Myometrial cell (primary cell): ENCODE data around the gene LARP4. TPM values are rescaled to one million over a fixed set of nuclear protein-coding genes. Genes with fewer than 3 reads are reported as not detected.

Source experiments
- total RNA-seq: library from RNA; depleted of rRNA; stranded (reverse); fragments of >200 nt; gene quantifications from 2 replicates; pipeline ENCODE4 v1.2.3, GENCODE V29; 2015

LARP4 gene
- 13.3 and 19.3 TPM in 2 replicates for total RNA-seq

GRCh38 chr12:50400638-50401499, at the start of gene LARP4:
Gene LARP4, plus strand, starts transcription at chr12:50400885. Its CDS starts 126 bp downstream, at chr12:50401011.

DNA sequence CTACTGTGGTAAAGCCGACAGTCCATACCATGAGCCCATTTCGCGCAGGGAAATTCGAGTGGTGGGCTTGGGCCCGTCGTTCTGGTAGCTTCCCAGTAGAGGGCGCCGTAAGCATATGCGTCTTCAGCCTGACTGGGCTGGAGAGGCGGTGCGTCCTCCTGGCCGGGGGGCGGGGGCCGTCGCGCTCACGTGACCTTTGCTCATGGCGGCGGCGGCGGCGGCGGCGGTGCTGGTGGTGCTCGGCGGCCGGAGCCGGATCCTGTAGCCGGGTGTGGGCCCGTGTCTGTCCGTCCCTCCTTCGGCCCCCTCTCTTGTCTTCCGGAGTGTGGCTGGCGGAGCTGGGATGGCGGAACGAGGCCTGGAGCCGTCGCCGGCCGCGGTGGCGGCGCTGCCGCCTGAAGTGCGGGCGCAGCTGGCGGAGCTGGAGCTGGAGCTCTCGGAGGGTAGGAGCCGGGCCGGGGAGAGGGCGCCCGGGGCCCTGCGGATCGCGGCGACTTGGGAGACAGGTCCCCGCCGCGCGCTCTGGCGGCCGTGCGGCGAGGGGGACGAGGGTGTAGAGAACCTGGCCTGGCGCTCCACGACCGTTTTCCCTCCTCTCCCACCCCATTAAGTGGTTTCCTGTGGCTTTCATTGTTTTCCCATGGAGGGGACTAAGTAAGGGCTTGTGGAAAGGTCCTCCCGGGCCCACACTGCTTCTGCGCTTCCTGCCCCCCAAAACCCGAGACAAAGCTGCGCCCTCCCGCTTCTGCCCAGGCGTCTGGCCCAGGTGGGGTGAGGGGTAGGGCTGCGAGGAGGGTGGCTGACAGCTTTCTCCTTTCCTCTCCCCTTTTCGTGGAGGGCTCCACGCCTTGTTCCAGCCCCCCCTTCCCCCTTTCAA, 104.4 kb downstream of the LARP4 start, which contains the start of gene DIP2B:
TSS of gene DIP2B (plus strand) at position 188 of the 877 bp plus-strand sequence. CDS start at position 344, 156 bp downstream.

Other genes with a start within 250 kb of the LARP4 start
- 34.9 and 38.9 TPM in 2 replicates for gene CERS5, start 233.5 kb upstream of the LARP4 start, total RNA-seq
- 178 and 179 TPM in 2 replicates for gene LIMA1, start 117.4 kb upstream of the LARP4 start, total RNA-seq
- gene FAM186A, start 4.3 kb upstream of the LARP4 start, total RNA-seq = not detected in 2 replicates
- 16.1 and 20.4 TPM in 2 replicates for gene DIP2B, start 104.1 kb downstream of the LARP4 start, total RNA-seq